Right kidney (tissue), 1 donor: Measurements from ENCODE around the gene HOXD9.

Source experiments
- DNase-seq: peaks from one replicate; pipeline ENCODE4 v3.0.0-alpha.2; 2016

Gene HOXD9

DNA sequence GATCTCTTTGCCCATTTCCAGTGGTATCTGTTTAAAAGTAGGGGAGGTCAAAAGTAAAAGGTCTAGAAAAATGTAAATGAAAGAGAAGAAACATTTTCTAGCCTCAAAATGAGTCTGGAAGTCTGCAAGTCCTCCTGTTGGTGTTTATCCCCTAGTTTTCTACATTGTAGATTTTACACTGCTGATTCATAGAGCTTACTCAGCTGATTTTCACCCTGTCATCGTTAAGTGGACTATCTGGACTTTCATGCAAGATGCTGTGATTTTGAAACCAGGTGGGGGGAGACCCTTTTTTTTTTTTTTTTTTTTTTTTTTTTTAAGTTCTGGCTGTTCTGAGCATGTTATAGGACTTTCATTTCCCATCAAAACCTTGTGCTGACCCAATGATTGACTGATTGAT is 44.9 kb downstream of the HOXD9 start:
- DNase-seq, result no peak

DNA sequence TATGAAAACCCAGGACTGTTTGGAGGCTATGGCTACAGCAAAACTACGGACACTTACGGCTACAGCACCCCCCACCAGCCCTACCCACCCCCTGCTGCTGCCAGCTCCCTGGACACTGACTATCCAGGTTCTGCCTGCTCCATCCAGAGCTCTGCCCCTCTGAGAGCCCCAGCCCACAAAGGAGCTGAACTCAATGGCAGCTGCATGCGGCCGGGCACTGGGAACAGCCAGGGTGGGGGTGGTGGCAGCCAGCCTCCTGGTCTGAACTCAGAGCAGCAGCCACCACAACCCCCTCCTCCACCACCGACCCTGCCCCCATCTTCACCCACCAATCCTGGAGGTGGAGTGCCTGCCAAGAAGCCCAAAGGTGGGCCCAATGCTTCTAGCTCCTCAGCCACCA is 46.7 kb downstream of the HOXD9 start:
- DNase-seq, result no peak

DNA sequence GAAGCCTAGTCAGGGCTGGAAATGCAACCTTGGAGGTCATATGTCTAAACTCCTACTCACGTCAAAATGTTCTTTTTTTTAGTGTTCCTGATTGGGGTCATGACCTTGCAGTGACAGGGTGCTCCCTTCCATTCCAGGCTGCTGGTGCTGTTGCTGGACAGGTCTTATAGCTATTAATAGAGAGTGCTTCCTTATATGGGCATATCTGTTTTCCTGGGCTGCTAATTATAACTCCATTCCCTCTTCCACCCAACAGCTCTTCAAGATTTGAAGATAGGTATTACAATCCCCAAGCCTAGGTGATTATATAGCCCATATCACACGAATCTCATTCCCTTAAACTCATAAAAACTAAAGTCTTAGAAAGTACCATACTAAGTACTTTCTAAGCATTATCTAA is 47.2 kb downstream of the HOXD9 start:
- no peak for DNase-seq

DNA sequence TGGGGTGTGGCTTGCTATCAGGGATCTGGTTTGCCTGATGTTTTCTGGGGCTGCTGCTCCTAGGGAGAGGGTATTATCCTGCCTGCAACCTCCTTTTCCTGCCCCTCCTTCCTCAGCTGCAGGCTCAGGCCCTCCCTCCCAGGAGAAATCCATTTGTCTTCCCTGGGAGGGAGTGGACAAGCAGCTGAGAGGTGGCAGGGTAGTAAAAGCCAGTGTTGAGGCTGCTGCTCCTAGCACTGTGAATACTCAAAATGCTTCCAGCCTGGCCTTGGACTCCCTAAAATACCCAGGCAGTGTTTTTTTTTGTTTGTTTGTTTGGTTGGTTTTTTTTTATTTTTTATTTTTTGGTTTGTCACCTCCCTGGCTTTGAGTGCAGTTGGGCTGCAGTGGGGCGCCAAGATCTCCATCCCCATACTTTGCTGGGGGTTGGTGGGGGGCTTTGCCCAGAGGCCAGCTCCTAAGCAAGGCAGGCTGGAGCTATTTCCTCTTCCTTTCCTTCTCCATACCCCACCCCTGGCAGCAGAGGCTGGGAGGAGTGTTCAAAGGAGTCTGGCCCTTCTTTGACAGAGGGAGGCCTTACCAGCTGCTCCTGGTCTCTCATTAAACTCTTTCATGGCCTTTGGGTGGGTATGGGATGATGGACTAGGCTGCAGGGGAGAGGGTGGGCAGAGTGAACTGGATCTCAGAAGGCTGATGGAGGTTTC is 48.2 kb downstream of the HOXD9 start:
- DNase-seq, result peak; percentile 52

DNA sequence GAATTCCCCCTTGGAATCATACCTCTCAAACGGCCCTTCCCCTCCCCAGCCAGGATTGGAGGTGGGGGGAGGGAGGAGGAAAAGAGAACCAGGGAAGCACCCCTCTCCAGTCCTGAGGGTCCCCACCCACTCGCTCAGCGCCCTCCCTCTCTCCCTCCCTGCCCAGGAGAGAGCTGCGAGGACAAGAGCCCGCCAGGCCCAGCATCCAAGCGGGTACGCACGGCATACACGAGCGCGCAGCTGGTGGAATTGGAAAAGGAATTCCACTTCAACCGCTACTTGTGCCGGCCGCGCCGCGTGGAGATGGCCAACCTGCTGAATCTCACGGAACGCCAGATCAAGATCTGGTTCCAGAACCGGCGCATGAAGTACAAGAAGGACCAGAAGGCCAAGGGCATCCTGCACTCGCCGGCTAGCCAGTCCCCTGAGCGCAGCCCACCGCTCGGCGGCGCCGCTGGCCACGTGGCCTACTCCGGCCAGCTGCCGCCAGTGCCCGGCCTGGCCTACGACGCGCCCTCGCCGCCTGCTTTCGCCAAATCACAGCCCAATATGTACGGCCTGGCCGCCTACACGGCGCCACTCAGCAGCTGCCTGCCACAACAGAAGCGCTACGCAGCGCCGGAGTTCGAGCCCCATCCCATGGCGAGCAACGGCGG is 49.0 kb downstream of the HOXD9 start:
- peak; percentile 87 for DNase-seq

DNA sequence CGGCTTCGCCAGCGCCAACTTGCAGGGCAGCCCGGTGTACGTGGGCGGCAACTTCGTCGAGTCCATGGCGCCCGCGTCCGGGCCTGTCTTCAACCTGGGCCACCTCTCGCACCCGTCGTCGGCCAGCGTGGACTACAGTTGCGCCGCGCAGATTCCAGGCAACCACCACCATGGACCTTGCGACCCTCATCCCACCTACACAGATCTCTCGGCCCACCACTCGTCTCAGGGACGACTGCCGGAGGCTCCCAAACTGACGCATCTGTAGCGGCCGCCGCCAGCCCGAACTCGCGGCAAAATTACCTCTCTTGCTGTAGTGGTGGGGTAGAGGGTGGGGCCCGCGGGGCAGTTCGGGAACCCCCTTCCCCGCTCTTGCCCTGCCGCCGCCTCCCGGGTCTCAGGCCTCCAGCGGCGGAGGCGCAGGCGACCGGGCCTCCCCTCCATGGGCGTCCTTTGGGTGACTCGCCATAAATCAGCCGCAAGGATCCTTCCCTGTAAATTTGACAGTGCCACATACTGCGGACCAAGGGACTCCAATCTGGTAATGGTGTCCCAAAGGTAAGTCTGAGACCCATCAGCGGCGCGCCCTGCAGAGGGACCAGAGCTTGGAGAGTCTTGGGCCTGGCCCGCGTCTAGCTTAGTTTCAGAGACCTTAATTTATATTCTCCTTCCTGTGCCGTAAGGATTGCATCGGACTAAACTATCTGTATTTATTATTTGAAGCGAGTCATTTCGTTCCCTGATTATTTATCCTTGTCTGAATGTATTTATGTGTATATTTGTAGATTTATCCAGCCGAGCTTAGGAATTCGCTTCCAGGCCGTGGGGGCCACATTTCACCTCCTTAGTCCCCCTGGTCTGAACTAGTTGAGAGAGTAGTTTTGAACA is 49.7 kb downstream of the HOXD9 start:
- DNase-seq, result peak; percentile 76

DNA sequence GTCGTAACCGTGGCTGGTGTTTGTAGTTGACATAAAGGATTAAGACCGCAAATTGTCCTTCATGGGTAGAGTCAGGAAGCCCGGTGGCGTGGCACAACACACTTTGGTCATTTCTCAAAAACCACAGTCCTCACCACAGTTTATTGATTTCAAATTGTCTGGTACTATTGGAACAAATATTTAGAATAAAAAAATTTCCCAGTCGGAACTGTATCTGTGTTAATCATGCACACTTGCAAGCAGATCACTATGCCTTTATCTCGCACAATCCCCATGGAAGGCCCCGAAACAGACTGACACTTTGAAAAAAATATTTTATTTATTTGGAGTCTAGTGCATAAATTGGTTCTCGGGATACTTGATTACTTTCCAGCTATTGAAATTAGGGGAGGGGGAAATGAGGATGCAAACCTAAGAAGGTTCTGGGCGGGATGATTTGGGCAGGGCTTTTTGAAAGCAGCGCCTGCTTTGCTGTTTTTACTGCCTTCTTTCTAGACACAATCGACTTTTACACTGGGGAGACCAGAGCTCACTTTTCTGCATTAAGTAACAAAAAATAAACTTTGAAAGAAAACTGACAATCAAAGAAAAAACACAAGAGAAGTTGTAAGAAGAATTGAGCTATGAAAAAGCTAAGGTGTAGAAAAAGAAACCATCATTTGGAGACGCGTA is 50.5 kb downstream of the HOXD9 start:
- DNase-seq, result peak; percentile 71

DNA sequence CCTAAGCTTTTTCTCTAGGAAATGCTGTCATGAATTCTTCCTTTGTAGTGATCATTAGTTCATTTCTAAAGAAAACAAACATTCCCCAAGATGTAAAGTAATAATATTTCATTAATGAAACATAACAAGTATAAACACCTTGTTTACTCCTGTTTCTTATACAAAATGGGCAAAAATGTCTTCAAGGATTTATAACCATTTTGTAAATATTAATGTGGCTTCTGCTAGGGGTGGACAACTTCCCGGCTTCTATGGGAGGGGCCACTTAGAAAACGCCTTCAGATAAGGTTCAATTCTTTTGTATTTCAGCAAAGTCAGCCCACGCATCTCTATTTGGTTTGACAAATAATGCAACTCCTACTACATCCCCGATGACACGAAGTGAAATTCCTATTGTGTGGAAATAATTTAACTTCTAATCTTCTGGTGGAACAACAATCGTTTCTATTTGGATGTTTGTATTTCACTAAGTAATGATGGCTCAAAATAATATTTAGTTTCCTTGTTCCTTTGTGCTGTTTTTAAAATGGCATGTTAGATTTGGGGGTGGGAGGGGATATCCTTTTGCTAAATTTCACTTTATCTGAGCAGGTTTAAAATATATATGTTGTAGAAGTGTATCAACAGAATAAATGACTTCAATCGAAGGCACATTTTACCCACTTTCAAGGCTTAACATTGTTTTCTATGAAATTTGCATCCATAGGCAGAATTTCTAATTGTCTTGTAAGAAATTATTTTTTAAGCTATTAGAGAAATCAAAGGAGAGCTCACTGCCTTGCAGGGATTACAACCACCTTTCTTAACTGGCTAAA is 51.3 kb downstream of the HOXD9 start:
- no peak for DNase-seq

DNA sequence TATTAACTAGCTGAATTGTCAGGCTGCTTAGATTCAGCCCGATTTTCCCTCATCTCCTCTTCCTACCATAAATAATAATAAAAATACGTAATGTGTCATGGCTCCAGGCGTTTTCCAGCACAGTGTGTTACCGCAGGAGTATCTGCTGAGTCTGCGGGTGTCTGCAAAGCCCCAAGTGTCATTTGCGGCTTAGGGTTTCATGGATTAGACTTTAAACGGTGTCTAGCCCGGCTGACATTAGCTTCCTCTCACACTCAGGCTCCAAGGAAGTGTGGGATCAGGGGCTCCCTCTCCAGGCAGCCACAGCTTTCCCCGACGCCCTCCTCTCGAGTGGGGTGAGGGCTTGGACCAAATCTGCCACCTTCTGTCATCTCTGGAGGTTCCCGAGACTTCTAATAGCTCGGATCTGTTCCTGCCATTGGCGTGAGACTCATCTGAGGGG is 51.9 kb downstream of the HOXD9 start:
- peak; percentile 83 for DNase-seq
